PC-3 (cell line): ENCODE results near the gene HAGH. TPM values are rescaled to one million over a fixed set of nuclear protein-coding genes. Genes with fewer than 3 reads are reported as not detected.

Experiments
- ATAC-seq: fragments of 200-7000 bp; cut with Tn5 transposase; 2 replicates; pipeline ENCODE4 v1.9.1; 2020; ENCODE audit warnings: mild to moderate bottlenecking, moderate library complexity
- BruUV-seq: library from RNA; stranded (reverse); fragments of 400-500 nt; replicated peaks from 2 replicates; lab custom pipeline; 2021; lab: Mats Ljungman, UMichigan
- CTCF ChIA-PET: fragments of 300-600 bp; sonication (Branson Sonifier 250); formaldehyde crosslinking; loops from one replicate; lab custom pipeline; 2022; ENCODE audit warnings: antibody characterized with exemption; lab: Charles Lee
- POLR2A ChIA-PET: fragments of 300-600 bp; sonication (Branson Sonifier 250); formaldehyde crosslinking; loops from one replicate; lab custom pipeline; 2022; ENCODE audit warnings: antibody characterized with exemption; ENCODE audit not compliant: unreplicated experiment; lab: Charles Lee
- DNase-seq: peaks from one replicate; pipeline ENCODE4 v3.0.0-alpha.2; 2015
- H2AFZ ChIP-seq: fragments of 300-600 bp; sonication (generic); 2 replicates; pipeline ENCODE4 v1.6.0; 2016; ENCODE audit warnings: antibody characterized with exemption, low read length
- H3F3A ChIP-seq: fragments of 300-600 bp; sonication (generic); one replicate; pipeline ENCODE4 v1.6.0; 2017; ENCODE audit warnings: antibody characterized with exemption, low read length, control low read depth, mild to moderate bottlenecking; ENCODE audit not compliant: unreplicated experiment
- H3K27ac ChIP-seq: fragments of 300-600 bp; sonication (generic); 2 replicates; pipeline ENCODE4 v1.5.1; 2016; ENCODE audit warnings: mild to moderate bottlenecking, low read length
- H3K27me3 ChIP-seq: fragments of 300-600 bp; sonication (generic); 2 replicates; pipeline ENCODE4 v1.6.1; 2016; ENCODE audit warnings: low read length, mixed read lengths
- H3K36me3 ChIP-seq: fragments of 300-600 bp; sonication (generic); 2 replicates; pipeline ENCODE4 v1.6.1; 2016; ENCODE audit warnings: low read depth, mixed run types, low read length, mixed read lengths
- H3K4me1 ChIP-seq: fragments of 300-600 bp; sonication (generic); 2 replicates; pipeline ENCODE4 v1.5.1; 2016; ENCODE audit warnings: low read length; ENCODE audit not compliant: insufficient read depth
- H3K4me2 ChIP-seq: fragments of 300-600 bp; sonication (generic); 2 replicates; pipeline ENCODE4 v1.6.0; 2016; ENCODE audit warnings: low read length
- H3K4me3 ChIP-seq: fragments of 300-600 bp; sonication (generic); 2 replicates; pipeline ENCODE4 v1.5.1; 2016; ENCODE audit warnings: mild to moderate bottlenecking, low read length, mixed read lengths
- H3K79me2 ChIP-seq: fragments of 300-600 bp; sonication (generic); 2 replicates; pipeline ENCODE4 v1.6.1; 2017; ENCODE audit warnings: low read length, mixed read lengths
- H3K9ac ChIP-seq: fragments of 300-600 bp; sonication (generic); 2 replicates; pipeline ENCODE4 v1.6.0; 2016; ENCODE audit warnings: mild to moderate bottlenecking, low read length
- H3K9me2 ChIP-seq: fragments of 300-600 bp; sonication (generic); replicated peaks from 2 replicates; pipeline ENCODE4 v1.6.1; 2016; ENCODE audit warnings: mixed run types, low read length, mixed read lengths
- H3K9me3 ChIP-seq: fragments of 300-600 bp; sonication (generic); 2 replicates; pipeline ENCODE4 v1.6.1; 2016; ENCODE audit warnings: low read length, mixed read lengths
- H4K20me1 ChIP-seq: fragments of 300-600 bp; sonication (generic); 2 replicates; pipeline ENCODE4 v1.6.1; 2016; ENCODE audit warnings: low read length, mixed read lengths
- EZH2 ChIP-seq: fragments of 300-600 bp; sonication (generic); IDR thresholded peaks from one replicate; pipeline ENCODE4 v1.6.1; 2017; ENCODE audit warnings: antibody characterized with exemption, mild to moderate bottlenecking, low read length; ENCODE audit not compliant: unreplicated experiment
- EZH2phosphoT487 ChIP-seq: fragments of 300-600 bp; sonication (generic); IDR thresholded peaks from 2 replicates; pipeline ENCODE4 v1.6.1; 2018; ENCODE audit warnings: mild to moderate bottlenecking, antibody characterized with exemption, low read length, borderline replicate concordance
- intact Hi-C: fragments of 100-400 bp; cut with micrococcal nuclease; formaldehyde crosslinking; loops from 2 replicates; pipeline ENCODE4 v1.9.0; 2023
- total RNA-seq: library from RNA; depleted of rRNA; stranded (reverse); fragments of >200 nt; gene quantifications from 2 replicates; pipeline ENCODE4 v1.2.3, GENCODE V29; 2014
- TF ChIP-seq, protein P1 (sequence below): fragments of 300-600 bp; sonication (generic); conservative IDR thresholded peaks from 2 replicates; pipeline ENCODE4 v1.5.1; 2017; ENCODE audit warnings: antibody characterized with exemption, low read depth, mild to moderate bottlenecking, low read length

The HAGH gene
- total RNA-seq, 1 experiment from 2014 or later: 99.5 TPM

DNA sequence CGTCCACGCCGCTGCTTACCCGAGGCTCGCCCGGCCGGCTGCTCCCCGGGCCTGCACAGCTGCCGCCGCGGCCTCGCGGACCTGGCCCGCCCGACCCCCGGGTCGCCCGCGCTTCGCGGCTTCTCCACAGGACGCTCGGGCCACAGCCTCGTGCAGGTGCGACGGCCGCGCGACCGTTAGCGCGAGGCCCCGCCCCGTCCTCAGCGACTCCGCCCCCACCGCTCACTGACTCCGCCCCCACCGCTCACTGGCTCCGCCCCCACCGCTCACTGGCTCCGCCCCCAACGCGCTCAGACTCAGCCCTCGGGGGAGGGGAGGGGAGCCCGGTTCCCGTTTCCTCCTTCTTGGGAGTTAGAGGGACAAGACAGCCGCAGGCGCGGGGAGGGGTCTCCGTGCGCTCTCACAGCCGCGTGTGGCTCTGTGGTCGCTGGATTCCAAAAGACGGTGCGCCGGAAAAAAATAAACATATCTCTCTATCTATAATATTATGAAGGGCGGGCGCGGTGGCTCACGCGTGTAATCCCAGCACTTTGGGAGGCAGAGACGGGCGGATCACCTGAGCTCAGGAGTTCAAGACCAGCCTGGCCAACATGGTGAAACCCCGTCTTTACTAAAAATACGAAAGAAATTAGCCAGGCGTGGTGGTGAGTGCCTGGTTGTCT lies 45.5 kb upstream of the HAGH start, which contains the start of gene MEIOB:
MEIOB (minus strand) TSS at position 191 of the 662 bp plus-strand sequence. CDS start 3,989 bp downstream, outside the sequence.
- Histone ChIP-seq H3K4me3 (no peak within 1 kb of the TSS), H3K4me1 (peaks cover 13% of the 10 kb centered on the region), H3K9ac (no peak within 1 kb of the TSS), H4K20me1 (no peaks in the 10 kb centered on the region), H3K27ac (peak within 1 kb of the TSS; percentile 58), H3K27me3 (no peaks in the 10 kb centered on the region), H3K9me2 (no peaks in the 10 kb centered on the region), H3K4me2 (peak within 1 kb of the TSS; percentile 51), H3F3A (peaks cover 3% of the 10 kb centered on the region), H3K9me3 (no peaks in the 10 kb centered on the region), H2AFZ (no peak within 1 kb of the TSS), H3K36me3 (no peaks in the 10 kb centered on the region), H3K79me2 (no peaks in the 10 kb centered on the region)
- CTCF ChIA-PET: no interaction called here
- ATAC-seq: no peak
- DNase-seq: no peak
- intact Hi-C loops: no loop called here
- TF ChIP-seq EZH2: no peak
- no peak for TF ChIP-seq EZH2phosphoT487
- TF ChIP-seq, protein P1, sequence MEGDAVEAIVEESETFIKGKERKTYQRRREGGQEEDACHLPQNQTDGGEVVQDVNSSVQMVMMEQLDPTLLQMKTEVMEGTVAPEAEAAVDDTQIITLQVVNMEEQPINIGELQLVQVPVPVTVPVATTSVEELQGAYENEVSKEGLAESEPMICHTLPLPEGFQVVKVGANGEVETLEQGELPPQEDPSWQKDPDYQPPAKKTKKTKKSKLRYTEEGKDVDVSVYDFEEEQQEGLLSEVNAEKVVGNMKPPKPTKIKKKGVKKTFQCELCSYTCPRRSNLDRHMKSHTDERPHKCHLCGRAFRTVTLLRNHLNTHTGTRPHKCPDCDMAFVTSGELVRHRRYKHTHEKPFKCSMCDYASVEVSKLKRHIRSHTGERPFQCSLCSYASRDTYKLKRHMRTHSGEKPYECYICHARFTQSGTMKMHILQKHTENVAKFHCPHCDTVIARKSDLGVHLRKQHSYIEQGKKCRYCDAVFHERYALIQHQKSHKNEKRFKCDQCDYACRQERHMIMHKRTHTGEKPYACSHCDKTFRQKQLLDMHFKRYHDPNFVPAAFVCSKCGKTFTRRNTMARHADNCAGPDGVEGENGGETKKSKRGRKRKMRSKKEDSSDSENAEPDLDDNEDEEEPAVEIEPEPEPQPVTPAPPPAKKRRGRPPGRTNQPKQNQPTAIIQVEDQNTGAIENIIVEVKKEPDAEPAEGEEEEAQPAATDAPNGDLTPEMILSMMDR: no peak
- POLR2A ChIA-PET: no interaction called here
- BruUV-seq: no TSS peak

DNA sequence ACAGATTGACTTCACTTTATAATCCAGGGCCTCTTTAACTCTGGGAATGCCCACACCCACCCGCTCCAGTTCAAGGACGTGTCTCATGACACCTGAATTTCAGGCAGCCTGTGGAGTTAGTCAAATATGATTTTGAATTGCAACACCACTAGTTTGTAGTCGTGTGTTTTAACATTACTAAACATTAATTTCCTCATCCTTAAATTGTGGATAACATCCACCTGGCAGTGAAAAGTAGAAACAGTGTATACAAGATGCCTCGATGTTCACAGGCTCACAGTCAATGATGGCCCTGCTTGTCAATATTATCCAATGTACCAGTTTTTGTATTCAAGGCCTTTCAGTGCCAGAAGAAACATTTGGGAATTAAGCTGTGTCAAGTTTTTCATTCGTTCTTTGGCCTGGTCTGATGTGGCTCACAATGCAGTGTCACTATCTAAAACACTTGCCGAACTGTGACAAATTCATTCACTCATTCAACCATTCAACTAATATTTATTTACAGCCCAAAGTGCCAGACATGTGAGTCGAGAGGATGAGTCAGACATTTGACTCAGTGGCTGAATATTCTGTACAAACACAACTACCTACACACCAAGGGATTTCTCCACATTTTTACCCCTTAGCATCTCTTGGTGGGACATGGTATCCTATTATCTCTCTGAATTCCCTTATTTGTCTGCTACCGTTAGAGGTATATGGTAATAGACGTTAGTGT lies 43.9 kb upstream of the HAGH start:
- ATAC-seq (peak; percentile 90), DNase-seq (peak; percentile 84)
- Histone ChIP-seq H3K9me3 (no peaks in the 10 kb centered on the region), H3K36me3 (no peaks in the 10 kb centered on the region), H3F3A (peaks cover 3% of the 10 kb centered on the region), H4K20me1 (no peaks in the 10 kb centered on the region), H3K9ac (no peak overlapping the region), H3K27me3 (no peaks in the 10 kb centered on the region), H3K9me2 (no peaks in the 10 kb centered on the region), H3K4me2 (peak overlapping the region; percentile 51), H3K79me2 (no peaks in the 10 kb centered on the region), H3K4me1 (peaks cover 13% of the 10 kb centered on the region), H2AFZ (no peak overlapping the region), H3K4me3 (no peak overlapping the region), H3K27ac (peak overlapping the region; percentile 58)
- ChIA-PET CTCF (no interaction called here), POLR2A (no interaction called here)
- no peak for TF ChIP-seq EZH2
- TF ChIP-seq, protein P1: no peak
- TF ChIP-seq EZH2phosphoT487: no peak
- BruUV-seq: no TSS peak
- intact Hi-C loops: no loop called here
